GM21619 (cell line): ENCODE data around the gene ASTN2.

Experiments
- ATAC-seq: cut with Tn5 transposase; IDR thresholded peaks from one replicate; pipeline ENCODE4 v1.9.1; 2021; ENCODE audit not compliant: unreplicated experiment

The ASTN2 gene

GRCh38 chr9:116380496-116380995 lies 1034.3 kb downstream of the ASTN2 start:
- no peak for ATAC-seq

- no peak for ATAC-seq
Observed at GRCh38 chr9:116379821-116380220, 1035.0 kb downstream of the ASTN2 start.

- no peak for ATAC-seq
Observed at GRCh38 chr9:116378873-116379272, 1036.0 kb downstream of the ASTN2 start.

- ATAC-seq, result no peak
Observed at GRCh38 chr9:116377179-116377798, 1037.6 kb downstream of the ASTN2 start.
